Stimulated activated CD4-positive, alpha-beta T cell treated with anti-CD3 and anti-CD28 coated beads, TNF-alpha, amount 100 ng/mL, for 1 hour (primary cell): Measurements from ENCODE around the gene HACE1.
"Not testable (repeated sequence)": the region's sequence is repeated elsewhere in the genome, so short reads cannot be mapped to it uniquely, and the experiment has no call there.

ENCODE experiments used
- DNase-seq, 3 donors: peaks; one replicate each; pipeline ENCODE4 v3.0.0-alpha.2; 2020; ENCODE audit warnings: low read depth in 3 of 3, low spot score in 1 of 3

The HACE1 gene

DNA sequence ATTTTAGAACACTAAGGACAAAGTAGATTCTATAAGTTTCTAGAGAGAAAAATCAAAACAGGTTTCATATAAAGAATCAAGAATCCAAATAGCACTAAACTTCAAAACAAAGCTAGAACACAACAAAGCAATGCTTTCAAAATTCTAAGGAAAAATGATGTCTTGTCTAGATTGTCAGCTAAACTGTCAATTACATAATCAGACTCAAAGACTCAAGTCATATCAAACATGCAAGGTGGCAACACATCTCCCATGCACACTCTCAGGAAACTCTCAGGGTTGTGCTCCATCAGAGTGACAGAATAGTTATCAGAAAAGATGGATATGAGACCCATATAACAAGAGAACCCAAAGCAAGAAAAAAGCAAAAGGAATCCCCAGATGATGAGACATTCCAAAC, 23.9 kb downstream of the HACE1 start:
- no peak for DNase-seq

DNA sequence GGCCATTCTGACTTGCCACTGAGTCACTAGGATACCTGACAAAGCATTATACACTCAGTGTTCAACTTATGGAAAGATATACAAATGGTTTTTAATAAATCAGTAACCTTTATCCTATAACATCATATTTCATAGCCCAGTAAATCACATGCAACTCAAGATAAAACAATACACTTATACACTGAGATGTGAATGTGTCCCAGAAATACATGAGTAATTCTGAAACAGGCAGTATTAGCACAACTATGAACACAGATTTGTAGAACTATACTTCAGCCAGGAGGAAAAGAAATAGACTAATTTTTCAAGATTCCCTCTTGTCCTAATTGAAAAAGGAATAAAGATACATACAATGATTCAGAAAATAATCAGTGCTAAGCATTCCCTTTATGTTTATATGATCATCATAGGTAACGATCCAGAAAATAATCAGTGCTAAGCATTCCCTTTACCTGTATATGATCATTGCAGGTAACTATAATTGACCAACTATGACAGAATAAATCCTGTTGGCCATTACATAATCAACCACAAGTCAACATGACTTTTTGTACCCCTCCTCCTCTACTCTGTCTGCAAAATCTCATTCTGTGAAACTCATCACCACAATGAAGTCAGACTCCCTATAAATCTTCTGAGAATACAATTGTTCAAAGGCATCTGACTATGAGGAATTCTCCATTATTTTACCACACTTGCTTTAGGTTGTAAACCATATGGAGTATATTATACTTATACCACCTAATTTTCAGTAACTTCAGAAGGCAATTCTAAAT, 30.3 kb downstream of the HACE1 start:
- no peak for DNase-seq

DNA sequence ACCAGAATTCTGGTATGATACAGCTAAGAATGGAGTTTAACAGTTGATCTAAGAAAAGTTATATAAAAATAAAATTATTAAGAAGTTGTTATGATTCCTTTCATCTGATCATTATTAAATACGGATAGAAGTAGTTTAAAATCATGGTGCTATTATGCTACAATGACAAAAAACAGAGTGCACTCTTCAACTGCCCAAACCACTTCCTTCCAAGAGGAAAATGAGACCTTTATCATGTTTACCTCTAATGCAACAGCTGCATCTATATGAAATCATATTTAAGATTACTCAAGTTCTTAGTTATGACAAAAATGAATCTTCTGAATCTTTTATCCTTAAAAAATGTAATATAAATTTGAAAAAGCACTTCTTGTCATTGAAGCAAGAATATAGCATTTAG, 31.2 kb downstream of the HACE1 start:
- no peak for DNase-seq

DNA sequence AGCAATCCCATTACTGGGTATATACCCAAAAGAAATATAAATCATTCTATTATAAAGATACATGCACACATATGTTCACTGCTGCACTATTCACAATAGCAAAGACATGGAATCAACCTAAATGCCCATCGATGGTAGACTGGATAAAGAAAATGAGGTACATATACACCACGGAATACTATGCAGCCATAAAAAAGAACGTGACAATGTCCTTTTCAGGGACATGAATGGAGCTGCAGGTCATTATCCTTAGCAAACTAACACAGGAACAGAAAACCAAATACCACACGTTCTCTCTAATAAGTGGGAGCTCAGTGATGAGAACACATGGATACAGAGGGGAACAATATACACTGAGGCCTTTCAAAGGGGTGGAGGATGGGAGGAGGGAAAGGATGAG, 38.9 kb downstream of the HACE1 start:
- DNase-seq: not testable (repeated sequence)

GRCh38 chr6:104816125-104816524, 43.6 kb downstream of the HACE1 start:
- no peak for DNase-seq

DNA sequence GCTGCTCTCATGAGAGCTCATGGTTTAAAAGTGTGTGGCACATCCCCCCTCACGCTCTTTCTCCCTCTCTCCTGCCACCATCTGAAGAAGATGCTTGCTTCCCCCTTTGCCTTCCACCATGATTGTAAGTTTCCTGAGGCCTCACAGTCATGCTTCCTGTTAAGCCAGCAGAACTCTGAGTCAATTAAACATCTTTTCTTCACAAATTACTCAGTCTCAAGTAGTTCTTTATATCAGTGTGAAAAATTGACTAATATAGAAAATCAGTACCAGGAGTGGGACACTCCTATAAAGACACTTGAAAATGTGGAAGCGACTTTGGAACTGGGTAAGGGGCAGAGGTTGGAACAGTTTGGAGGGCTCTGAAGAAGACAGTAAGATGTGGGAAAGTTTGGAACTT, 45.0 kb downstream of the HACE1 start:
- DNase-seq: no peak

DNA sequence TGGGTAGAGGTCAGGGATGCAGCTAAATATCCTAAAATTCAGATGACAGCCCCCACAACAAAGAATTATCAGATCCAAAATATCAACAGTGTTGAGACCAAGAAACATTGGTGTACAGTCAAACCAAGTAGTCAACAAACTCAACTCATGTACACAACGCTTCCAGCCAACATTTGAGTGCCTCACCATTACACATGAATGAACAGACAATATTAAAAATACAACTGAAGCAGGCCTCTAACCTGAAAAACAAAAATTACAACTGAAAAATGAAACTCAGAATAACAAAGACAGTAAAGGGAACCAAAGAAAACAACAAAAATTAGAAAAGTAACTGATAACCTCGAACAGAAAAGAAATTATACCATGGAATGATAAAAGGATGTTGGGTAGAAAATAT, 46.2 kb downstream of the HACE1 start:
- no peak for DNase-seq

DNA sequence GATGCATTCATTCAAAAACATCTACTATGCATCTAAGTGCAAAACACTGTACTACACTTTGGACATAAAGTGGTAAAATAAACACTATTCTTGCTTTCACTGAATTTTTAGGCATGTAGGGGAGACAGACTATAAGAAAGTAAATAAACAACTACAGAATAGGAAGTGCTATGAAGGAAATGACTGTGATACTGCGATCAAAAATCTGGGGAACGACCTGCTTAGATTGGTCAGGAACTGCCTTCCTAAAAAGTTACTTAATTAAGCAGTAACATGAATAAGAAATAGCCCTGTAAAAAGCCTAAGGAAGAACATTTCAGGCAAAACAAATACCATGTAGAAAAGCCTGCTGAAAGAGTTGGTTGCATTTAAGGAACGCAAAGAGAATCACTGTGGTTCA, 50.6 kb downstream of the HACE1 start:
- DNase-seq: no peak

DNA sequence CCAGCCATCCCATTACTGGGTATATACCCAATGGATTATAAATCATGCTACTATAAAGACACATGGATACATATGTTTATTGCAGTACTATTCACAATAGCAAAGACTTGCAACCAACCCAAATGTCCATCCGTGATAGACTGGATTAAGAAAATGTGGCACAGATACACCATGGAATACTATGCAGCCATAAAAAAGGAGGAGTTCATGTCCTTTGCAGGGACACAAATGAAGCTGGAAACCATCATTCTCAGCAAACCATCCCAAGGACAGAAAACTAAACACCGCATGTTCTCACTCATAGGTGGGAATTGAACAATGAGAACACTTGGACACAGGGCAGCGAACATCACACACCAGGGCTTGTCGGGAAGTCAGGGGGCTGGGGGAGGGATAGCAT, 54.4 kb downstream of the HACE1 start:
- DNase-seq: not testable (repeated sequence)

DNA sequence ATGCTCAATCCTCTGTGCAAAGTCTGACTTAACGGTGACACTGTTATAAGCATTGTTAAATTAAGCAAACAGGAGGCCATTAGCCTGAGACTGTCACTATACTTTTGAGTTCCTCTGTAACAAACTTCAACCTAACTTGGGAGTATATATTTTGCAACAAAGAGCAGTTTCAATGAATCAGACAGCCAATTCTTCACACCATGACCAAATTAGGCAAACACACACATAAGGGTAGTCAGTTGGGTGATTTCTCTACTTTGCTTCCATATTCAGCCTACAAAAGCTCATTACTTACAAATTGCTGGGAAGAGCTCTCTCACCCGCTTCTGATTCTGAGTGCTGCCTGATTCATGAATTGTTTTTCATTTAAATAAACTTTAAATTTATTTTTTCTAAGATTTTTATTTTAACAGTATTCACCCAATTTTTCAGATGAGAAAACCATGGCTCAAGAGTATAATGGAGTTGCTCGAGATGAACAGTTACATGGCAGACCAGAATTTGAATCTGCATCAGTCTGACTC, 60.5 kb downstream of the HACE1 start:
- DNase-seq: no peak

DNA sequence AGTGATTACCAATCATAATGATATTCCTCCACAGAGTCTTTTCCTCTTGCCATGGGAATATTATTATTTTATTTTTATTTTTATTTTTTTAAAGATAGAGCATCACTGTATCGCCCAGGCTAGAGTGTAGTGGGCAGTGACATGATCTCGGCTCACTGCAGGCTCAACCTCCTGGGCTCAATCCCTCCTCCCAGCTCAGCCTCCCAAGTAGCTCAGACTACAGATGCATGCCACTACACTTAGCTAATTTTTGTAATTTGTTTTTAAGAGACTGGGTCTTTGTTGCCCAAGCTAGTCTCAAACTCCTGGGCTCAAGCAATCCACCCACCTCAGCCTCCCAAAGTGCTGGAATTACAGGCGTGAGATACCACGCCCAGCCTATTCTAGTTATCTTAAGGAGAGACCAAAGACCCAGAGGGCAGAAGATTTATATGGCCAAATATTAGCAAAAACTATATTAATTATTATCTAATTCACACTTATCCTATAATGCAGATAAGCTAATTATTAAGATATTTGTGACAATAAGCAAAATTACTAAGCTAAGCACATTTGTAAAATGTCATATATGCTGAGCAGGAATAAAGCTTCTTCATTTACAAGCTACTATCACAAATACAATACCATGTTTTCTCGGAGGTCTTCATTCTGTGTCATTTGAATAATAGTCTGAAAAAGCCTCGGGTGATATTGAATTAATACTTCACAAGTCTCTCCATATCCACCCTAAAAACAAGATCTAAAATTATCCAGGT, 63.5 kb downstream of the HACE1 start:
- no peak for DNase-seq

- DNase-seq: no peak
Measured at GRCh38 chr6:104795363-104795762, 64.4 kb downstream of the HACE1 start.

- no peak for DNase-seq
Measured at GRCh38 chr6:104789770-104790190, 69.9 kb downstream of the HACE1 start.

GRCh38 chr6:104788400-104788799, 71.3 kb downstream of the HACE1 start:
- DNase-seq: no peak

DNA sequence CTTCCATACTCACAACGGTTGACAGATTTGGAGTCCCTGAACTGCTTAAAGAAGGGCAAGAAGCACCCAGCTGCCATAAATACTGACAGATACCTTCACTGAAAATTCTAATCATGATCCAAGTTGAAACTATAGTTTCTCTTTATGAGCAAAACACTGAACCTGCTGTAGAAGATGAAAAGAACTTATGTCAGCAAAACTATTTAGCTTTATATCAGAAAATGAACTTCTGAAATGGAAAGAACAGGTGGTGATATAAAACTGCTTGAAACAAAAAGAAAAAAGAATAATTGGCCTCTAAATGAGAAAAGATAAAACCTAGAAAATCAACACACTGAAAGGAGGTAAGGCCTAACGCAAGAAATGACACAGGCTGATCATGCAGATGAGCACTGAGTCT, 72.4 kb downstream of the HACE1 start:
- no peak for DNase-seq

DNA sequence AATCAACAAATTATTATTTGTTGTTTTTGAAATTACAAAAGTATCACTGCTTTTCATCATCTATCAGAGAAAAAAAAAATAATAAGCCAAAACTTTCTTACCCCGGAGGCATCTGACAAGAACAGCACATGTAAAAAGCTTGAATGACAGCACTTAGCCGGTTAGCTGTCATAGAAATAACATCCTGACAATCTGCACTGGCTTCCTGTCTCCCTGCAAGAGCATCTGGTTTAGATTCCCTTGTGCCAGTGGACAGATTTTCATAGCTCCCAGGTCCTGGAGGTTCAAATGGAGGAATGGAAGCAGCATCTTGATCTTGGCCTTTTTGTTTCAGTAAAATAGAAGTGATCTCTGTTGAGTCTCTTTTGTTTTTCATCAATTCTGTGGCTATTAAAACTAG, 74.8 kb downstream of the HACE1 start:
- DNase-seq: no peak

DNA sequence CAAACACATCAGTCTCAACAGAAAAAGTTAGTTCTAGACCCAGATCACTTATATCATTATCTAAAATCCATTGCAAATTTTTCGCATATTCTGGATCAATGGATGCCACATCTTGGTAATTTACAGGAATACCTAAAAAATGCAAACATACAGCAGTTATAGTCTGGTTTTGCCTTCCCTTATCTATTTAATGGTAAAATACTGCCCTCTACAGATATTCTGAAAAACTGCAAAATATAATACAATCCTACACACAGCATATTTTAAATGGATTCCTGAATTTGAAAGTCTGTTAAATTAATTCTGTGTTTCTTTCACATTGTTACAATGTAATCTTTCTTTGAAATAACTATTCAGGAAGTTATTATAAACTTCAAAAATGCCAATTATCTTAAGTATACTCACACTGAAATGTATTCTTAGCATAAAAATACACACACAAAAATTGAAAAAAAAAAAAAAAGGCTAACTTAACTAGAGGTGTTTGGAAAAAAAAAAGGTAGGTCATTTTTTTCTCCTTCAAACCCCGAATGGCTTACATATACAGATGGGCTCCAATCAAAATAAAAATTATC, 88.4 kb downstream of the HACE1 start:
- DNase-seq: no peak

GRCh38 chr6:104768906-104769305, 90.8 kb downstream of the HACE1 start:
- no peak for DNase-seq

- no peak for DNase-seq
Measured at GRCh38 chr6:104766595-104766994, 93.1 kb downstream of the HACE1 start.

- no peak for DNase-seq
Measured at GRCh38 chr6:104754788-104755409, 104.8 kb downstream of the HACE1 start.

DNA sequence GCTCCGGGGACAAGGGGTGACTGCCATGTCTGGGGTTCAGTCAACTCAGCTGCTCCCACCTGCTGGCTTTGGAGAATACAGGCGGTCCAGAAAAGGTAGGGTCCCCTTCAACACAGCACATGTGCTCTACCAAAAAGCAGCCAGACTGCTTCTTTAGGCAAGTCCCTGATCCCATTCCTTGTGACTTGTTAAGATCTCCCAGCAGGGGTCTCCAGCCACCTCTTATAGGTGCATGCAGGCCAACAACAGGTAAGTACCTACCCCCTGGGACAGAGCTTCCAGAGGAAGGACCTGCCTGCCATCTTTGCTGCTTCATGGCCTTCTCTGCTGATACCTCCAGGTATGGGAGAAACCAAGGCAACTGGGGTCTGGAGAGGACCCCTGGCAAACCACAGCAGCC, 106.5 kb downstream of the HACE1 start:
- DNase-seq: no peak

GRCh38 chr6:104750449-104750848, 109.3 kb downstream of the HACE1 start:
- DNase-seq: no peak
